HG03457 (cell line): ENCODE measurements around the gene TNP2.
A peak's percentile ranks its signal among the peaks of the same experiment; 100 is the strongest.

Experiments
- ATAC-seq: cut with Tn5 transposase; IDR thresholded peaks from one replicate; pipeline ENCODE4 v1.9.1; 2021; ENCODE audit warnings: moderate number of reproducible peaks; ENCODE audit not compliant: unreplicated experiment

The TNP2 gene

DNA sequence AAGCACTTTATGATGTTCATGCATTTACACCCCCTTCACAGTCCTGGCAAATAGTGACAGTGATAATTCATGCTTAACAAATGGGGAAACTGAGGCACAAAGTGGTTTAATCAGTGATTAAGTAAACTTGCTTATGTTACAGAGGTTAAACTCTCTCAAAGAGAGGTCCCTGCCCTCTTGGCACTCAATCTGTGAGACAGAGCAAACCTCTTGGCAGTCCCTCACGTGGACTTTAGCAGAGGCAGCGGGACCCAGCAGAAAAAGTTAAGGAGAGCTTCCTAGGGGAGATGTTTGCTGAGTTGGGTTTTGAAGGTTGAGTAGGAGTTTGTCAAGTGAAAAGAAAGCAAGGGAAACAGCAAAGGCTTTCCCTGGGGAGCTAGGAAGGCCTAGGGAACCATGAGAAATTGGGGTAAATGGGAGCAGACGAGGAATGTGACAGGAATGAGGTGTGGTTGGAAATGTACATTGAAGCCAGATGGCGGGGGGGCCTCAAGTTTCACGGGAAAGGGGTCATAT lies 23.8 kb downstream of the TNP2 start:
- no peak for ATAC-seq

DNA sequence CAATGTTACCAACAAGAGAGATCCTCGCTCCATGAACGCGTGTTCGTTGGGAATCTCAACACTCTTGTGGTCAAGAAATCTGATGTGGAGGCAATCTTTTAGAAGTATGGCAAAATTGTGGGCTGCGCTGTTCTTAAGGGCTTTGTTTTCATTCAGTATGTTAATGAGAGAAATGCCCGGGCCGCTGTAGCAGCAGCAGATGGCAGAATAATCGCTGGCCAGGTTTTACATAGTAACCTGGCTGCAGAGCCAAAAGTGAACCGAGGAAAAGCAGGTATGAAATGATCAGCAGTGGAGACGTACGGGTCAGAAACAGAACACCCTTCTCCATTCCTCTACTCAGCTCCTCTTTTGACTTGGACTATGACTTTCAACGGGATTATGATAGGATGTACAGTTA lies 26.5 kb downstream of the TNP2 start:
- ATAC-seq: no peak

- no peak for ATAC-seq
Observed at GRCh38 chr16:11241480-11242204, 27.5 kb downstream of the TNP2 start.

- no peak for ATAC-seq
Observed at GRCh38 chr16:11240636-11241473, 28.3 kb downstream of the TNP2 start.

DNA sequence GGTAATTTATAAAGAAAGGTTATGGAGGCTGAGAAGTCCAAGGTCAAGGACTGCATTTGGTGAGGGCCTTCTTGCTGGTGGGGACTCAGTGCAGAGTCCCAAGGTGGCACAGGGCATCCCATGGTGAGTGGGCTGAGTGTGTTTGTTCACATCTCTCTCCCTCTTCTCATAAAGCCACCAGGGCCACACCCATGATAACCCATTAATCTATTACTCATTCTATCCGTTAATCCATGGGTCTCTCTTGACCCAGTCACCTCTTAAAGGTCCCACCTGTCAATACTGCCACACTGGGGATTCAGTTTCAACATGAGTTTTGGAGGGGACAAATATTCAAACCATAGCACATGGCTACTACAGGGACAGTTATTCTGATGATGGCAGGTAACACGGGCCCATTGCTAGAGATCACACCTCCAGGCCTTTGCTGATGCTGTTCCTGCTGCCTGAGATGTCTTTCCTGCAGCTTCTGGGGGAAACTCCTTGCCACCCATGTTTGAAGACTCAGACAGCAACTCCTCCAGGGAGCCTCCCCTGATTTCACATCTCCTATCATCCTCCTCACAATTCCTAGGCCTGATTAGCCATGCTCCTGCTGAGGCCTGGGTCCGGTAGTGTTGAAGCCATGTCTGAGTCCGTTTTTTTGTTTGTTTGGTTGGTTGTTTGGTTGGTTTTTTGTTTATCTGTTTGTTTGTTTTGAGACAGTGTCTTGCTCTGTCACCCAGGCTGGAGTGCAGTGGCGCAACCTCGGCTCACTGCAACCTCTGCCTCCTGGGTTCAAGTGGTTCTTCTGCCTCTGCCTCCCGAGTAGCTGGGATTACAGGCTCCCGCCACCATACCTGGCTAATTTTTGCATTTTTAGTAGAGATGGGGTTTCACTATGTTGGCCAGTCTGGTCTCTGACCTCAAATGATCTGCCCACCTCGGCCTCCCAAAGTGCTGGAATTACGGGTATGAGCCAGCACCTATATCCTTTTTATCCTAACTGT lies 29.2 kb downstream of the TNP2 start:
- ATAC-seq: no peak

- no peak for ATAC-seq
Observed at GRCh38 chr16:11238272-11239202, 30.6 kb downstream of the TNP2 start.

GRCh38 chr16:11236461-11237254 lies 32.5 kb downstream of the TNP2 start:
- no peak for ATAC-seq

DNA sequence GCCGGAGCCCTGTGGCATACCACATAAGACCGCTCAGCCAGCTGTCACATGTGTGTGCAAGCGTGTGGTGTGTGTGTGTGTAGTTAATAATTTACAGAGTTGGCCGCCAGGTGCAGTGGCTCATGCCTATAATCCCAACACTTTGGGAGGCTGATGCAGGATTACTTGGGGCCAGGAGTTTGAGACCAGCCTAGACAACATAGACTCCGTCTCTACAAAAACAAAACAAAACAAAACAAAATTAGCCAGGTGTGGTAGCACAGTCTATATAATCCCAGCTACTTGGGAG lies 33.5 kb downstream of the TNP2 start:
- no peak for ATAC-seq

DNA sequence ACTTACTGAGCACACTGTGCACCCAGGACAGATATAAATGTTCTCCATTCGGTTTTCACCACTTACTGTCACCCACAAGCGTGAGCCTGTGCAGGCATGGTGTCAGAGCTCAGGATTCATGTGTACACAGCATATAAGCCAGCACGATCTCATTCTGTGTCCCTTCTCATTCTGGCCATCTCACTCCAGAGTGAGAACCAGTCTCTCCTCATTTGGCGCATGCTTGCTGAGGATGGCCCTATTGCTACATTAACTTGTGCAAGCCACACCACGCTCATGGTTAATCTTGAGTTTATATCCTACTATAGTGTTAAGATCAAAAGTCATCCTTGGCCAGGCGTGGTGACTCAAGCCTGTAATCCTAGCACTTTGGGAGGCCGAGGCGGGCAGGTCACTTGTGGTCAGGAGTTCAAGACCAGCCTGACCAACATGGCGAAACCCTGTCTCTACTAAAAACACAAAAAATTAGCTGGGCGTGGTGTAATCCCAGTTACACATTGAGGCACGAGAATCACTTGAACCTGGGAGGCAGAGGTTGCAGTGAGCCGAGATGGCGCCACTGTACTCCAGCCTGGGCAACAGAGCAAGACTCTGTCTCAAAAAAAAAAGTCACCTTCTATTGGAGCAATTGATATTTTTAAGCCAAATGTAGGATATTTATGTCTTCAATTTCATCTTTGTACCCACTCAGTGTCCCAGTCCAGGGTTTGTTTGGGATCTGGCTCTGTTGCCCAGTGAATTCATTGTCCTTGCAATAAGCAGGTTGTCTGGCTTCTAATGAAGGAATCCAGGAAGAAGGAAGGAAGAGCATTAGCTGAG lies 34.0 kb downstream of the TNP2 start:
- ATAC-seq: no peak

- ATAC-seq: no peak
Observed at GRCh38 chr16:11233727-11234376, 35.3 kb downstream of the TNP2 start.

DNA sequence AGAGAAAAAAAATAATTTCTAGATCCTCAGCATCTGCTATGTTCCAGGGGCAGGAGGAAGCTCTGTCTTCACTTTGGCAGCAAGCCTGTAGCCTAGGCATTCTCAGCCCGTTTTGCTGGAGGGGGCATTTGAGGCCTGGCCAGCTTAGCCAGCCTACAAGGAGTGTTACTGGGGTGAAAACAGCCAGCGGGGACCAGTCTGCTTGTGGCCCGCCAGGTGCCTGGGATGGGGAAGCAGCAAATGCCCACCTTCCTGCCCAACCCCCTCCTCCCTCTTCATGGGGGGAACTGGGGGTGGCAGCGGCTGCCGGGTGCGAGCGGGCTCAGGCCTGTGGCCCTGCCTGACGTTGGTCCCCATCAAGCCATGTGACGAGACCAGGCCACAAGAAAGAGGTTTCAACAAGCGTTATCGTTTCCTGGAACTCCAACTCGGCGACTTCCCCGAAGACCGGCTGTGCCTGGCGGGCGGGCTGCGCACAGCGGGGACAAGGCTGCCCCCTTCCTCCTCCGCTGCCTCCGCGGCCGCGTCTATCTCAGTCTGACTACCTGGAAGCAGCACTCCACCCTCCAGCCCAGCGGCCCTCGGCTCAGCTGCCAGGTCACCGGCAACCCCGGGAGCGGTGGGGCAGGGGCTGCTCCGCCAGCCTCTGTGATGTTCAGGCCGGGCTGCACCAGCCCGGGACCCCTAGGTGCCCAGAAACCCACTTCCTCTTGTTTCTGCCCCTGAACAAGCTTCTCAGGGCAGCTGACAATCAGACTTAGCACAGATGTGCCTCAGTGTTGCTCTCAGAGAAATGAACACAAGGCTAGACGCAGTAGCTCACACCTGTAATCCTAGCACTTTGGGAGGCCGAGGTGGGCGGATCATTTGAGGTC lies 36.0 kb downstream of the TNP2 start:
- ATAC-seq: peak; percentile 44

GRCh38 chr16:11232302-11232851 lies 36.7 kb downstream of the TNP2 start:
- ATAC-seq: no peak

DNA sequence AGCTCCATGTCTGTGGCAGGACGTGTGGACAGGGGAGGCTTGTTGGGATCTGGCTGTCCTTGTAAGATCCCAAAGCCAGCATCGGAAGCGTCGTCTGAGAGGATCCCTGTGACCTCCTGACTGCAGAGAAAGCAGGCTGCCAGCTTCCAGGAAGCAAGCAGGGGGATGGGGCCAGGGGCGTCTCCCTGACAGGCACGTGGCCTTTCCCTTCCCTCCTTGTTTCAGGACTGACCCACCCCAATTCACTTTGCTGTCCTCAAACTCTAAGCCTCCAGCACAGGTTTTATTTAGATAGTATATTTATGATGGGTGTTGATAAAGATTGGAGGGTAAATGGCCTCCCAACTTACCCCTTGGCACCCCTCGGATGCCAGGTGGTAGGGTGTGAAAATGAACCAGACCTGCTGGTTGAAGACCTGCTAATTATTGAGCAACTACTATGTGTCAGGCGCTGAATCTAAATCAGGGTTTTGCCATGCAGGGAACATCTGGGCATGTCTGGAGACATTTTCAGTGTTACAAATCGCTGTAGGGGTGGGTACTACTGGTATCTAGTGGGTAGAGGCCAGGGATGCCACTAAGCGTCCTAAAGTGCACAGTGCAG lies 37.7 kb downstream of the TNP2 start:
- no peak for ATAC-seq

- ATAC-seq: no peak
Observed at GRCh38 chr16:11229906-11230305, 39.2 kb downstream of the TNP2 start.

GRCh38 chr16:11229432-11229831 lies 39.7 kb downstream of the TNP2 start:
- no peak for ATAC-seq
